ENCODE measurements around the gene BTBD10. TPM values are rescaled to one million over a fixed set of nuclear protein-coding genes. Genes with fewer than 3 reads are reported as not detected.

The BTBD10 gene
- total RNA-seq, 1 donor from 2014 or later, result 18.8 TPM

DNA sequence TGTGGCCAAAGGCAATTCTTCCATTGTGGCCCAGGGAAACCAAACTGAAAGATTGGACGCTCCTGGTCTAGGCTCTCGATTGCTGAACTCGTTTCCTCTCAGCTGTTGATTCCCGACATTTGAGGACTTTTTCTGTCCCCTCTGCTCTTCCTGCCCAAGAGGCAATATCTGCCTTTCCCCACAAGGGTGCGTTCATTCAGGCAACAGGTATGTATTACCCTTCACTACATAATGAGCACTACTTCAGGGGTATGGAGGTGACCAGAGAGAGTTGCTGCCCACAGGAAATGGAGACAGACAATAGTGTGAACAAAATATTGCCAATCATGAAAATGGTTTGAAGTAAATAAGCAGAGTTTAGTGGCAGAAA, 24.6 kb upstream of the BTBD10 start:
- peak; percentile 62 for ATAC-seq (ENCODE audit: low read depth)
- H3K4me1 Mint-ChIP-seq, result no peaks in the 10 kb centered on the region
- H3K27ac Mint-ChIP-seq, result peak overlapping the region; percentile 13
- DNase-seq, result no peak
- peak overlapping the region; percentile 74 for H3K4me3 Mint-ChIP-seq
- peaks cover 1% of the 10 kb centered on the region for H3K27me3 Mint-ChIP-seq
- CTCF ChIA-PET, result interaction anchor here (1.1 to 1.2 kb wide), 2 partner anchors 25 to 180 kb away, joined by 3 to 4 read pairs; partner anchors contain the start of gene BTBD10
- no peaks in the 10 kb centered on the region for H3K36me3 Mint-ChIP-seq (ENCODE audit: low read depth)
- POLR2A ChIA-PET, result interaction anchor here (2.3 kb wide), 1 partner anchor 24 kb away, joined by 8 read pairs; the partner anchor contains the start of gene BTBD10
- intact Hi-C loops (cut with micrococcal nuclease), result loop anchor here (1.0 kb wide), 2 partner anchors 24 to 762 kb away; partner anchors contain the start of gene BTBD10
- peaks cover 1% of the 10 kb centered on the region for H3K9me3 Mint-ChIP-seq
- TF ChIP-seq, protein P1, sequence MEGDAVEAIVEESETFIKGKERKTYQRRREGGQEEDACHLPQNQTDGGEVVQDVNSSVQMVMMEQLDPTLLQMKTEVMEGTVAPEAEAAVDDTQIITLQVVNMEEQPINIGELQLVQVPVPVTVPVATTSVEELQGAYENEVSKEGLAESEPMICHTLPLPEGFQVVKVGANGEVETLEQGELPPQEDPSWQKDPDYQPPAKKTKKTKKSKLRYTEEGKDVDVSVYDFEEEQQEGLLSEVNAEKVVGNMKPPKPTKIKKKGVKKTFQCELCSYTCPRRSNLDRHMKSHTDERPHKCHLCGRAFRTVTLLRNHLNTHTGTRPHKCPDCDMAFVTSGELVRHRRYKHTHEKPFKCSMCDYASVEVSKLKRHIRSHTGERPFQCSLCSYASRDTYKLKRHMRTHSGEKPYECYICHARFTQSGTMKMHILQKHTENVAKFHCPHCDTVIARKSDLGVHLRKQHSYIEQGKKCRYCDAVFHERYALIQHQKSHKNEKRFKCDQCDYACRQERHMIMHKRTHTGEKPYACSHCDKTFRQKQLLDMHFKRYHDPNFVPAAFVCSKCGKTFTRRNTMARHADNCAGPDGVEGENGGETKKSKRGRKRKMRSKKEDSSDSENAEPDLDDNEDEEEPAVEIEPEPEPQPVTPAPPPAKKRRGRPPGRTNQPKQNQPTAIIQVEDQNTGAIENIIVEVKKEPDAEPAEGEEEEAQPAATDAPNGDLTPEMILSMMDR (IDR thresholded peaks at IDR 0.05), result no peak

DNA sequence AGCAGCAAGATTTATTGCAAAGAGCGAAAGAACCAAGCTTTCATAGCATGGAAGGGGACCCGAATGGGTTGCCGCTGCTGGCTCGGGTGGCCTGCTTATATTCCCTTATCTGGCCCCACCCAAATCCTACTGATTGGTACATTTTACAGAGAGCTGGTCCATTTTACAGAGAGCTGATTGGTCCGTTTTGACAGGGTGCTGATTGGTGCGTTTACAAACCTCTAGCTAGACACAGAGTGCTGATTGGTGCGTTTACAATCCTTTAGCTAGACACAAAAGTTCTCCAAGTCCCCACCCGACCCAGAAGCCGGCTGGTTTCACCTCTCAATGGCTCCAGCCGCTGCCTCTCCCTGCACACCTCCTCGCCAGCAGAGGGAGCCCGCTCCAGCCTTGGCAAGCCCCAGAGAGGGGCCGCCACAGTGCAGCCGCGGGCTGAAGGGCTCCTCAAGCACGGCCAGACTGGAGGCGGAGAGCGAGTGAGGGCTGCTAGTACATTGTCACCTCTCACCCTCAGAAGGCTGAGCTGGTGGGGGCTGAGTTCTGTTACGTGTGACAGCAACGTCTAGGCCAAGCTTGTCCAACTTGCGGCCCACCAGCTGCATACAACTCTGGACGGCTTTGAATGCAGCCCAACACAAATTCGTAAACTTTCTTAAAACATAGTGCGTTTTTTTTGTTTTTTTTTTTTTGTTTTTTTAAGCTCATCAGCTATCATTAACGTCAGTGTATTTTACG, 24.1 kb upstream of the BTBD10 start:
- intact Hi-C loops (cut with micrococcal nuclease), result loop anchor here (1.0 kb wide), 2 partner anchors 24 to 762 kb away; partner anchors contain the start of gene BTBD10
- no peaks in the 10 kb centered on the region for H3K36me3 Mint-ChIP-seq (ENCODE audit: low read depth)

DNA sequence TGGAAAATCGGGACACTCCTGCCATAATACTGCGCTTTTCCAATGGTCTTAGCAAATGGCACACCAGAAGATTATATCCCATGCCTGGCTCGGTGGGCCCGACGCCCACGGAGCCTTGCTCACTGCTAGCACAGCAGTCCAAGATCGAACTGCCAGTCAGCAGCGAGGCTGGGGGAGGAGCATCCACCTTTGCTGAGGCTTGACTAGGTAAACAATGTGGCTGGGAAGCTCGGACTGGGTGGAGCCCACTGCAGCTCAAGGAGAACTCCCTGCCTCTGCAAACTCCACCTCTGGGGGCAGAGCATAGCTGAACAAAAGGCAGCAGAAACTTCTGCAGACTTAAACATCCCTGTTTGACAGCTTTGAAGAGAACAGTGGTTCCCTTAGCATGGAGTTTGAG, 17.2 kb upstream of the BTBD10 start:
- H3K9me3 Mint-ChIP-seq, result no peaks in the 10 kb centered on the region
- ATAC-seq (ENCODE audit: low read depth) (no peak), DNase-seq (no peak)
- intact Hi-C loops (cut with micrococcal nuclease), result no loop called here
- H3K27ac Mint-ChIP-seq, result no peak overlapping the region
- POLR2A ChIA-PET, result no interaction called here
- no peak overlapping the region for H3K4me3 Mint-ChIP-seq
- CTCF ChIA-PET, result no interaction called here
- no peaks in the 10 kb centered on the region for H3K36me3 Mint-ChIP-seq (ENCODE audit: low read depth)
- peaks cover 17% of the 10 kb centered on the region for H3K27me3 Mint-ChIP-seq
- TF ChIP-seq, protein P1 (IDR thresholded peaks at IDR 0.05), result no peak
- no peaks in the 10 kb centered on the region for H3K4me1 Mint-ChIP-seq

More for the DNA sequence above, 24.1 kb upstream of the BTBD10 start:
- Mint-ChIP-seq H3K4me3 (peak overlapping the region; percentile 74), H3K4me1 (no peaks in the 10 kb centered on the region), H3K27ac (no peak overlapping the region), H3K27me3 (peaks cover 4% of the 10 kb centered on the region), H3K9me3 (peaks cover 1% of the 10 kb centered on the region)
- ATAC-seq (ENCODE audit: low read depth), result peak; percentile 89
- CTCF ChIA-PET, result interaction anchor here (1.1 to 1.2 kb wide), 3 partner anchors 14 to 180 kb away, joined by 3 to 4 read pairs (median 3); partner anchors contain the start of gene BTBD10
- POLR2A ChIA-PET, result interaction anchor here (2.3 kb wide), 1 partner anchor 24 kb away, joined by 8 read pairs; the partner anchor contains the start of gene BTBD10
- TF ChIP-seq, protein P1 (IDR thresholded peaks at IDR 0.05), result no peak
- peak; percentile 37 for DNase-seq

DNA sequence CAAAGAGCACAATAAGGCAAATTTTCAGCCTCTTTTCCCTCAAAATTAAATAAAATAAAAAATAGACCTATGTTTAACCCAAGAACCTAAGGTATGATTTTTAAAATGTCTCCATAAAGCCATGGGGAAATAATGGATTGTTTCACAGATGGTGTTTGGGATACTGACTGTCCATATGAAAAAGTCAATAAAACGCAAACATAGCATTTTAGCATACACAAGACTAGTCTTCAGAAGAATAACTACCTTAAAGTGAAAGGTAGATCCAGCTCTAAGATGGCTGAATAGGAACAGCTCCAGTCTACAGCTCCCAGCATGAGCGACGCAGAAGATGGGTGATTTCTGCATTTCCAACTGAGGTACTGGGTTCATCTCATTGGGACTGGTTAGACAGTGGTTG, 16.7 kb upstream of the BTBD10 start:
- intact Hi-C loops (cut with micrococcal nuclease), result no loop called here
- ATAC-seq (ENCODE audit: low read depth) (no peak), DNase-seq (no peak)
- CTCF ChIA-PET, result no interaction called here
- Mint-ChIP-seq H3K27ac (no peak overlapping the region), H3K4me3 (no peak overlapping the region), H3K4me1 (no peaks in the 10 kb centered on the region), H3K36me3 (ENCODE audit: low read depth) (no peaks in the 10 kb centered on the region), H3K27me3 (peaks cover 17% of the 10 kb centered on the region), H3K9me3 (no peaks in the 10 kb centered on the region)
- POLR2A ChIA-PET, result no interaction called here
- TF ChIP-seq, protein P1 (IDR thresholded peaks at IDR 0.05), result no peak

DNA sequence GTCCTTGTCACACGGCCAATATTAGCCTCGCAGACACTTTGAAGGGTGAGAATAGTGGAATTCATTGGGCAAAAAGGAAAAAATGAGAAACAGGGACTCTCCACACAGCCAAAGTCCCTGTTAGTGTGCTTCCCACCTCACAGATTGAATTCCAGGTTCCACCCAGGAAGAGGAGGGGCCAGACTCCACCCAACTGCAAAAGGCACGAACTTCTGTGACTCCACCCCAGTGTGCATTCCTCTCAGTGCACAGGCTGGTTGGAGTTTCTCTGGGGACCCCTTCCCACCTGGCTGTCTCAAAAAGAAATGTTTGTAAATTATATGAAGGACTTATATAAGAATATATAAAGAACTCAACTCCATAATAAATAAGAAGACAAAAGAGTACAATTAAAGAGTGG, 12.1 kb upstream of the BTBD10 start:
- DNase-seq (no peak), ATAC-seq (ENCODE audit: low read depth) (no peak)
- ChIA-PET CTCF (no interaction called here), POLR2A (no interaction called here)
- H3K27me3 Mint-ChIP-seq, result peaks cover 23% of the 10 kb centered on the region
- no peaks in the 10 kb centered on the region for H3K36me3 Mint-ChIP-seq (ENCODE audit: low read depth)
- H3K4me1 Mint-ChIP-seq, result no peaks in the 10 kb centered on the region
- TF ChIP-seq, protein P1 (IDR thresholded peaks at IDR 0.05), result no peak
- H3K9me3 Mint-ChIP-seq, result no peaks in the 10 kb centered on the region
- intact Hi-C loops (cut with micrococcal nuclease), result no loop called here
- H3K27ac Mint-ChIP-seq, result no peak overlapping the region
- no peak overlapping the region for H3K4me3 Mint-ChIP-seq
